NT2/D1 (cell line): ENCODE results near the gene UGGT2.
"Not testable (repeated sequence)": the region's sequence is repeated elsewhere in the genome, so short reads cannot be mapped to it uniquely, and the experiment has no call there.

Experiments used
- DNase-seq: peaks from one replicate; pipeline ENCODE4 v3.0.0-alpha.2; 2011; ENCODE audit warnings: low read depth, low spot score
- H3K27me3 ChIP-seq: 2 replicates; pipeline ENCODE4 v1.6.0; 2011; ENCODE audit warnings: mild to moderate bottlenecking; ENCODE audit not compliant: insufficient read length, insufficient read depth
- H3K36me3 ChIP-seq: 2 replicates; pipeline ENCODE4 v1.6.1; 2011; ENCODE audit warnings: mild to moderate bottlenecking, low read length, mixed read lengths; ENCODE audit not compliant: insufficient read depth, insufficient read length
- H3K4me1 ChIP-seq: 2 replicates; pipeline ENCODE4 v1.5.1; 2011; ENCODE audit not compliant: insufficient read depth, insufficient read length
- H3K4me3 ChIP-seq: 2 replicates; pipeline ENCODE4 v1.5.1; 2011; ENCODE audit warnings: low read depth; ENCODE audit not compliant: insufficient read length
- H3K9ac ChIP-seq: 2 replicates; pipeline ENCODE4 v1.6.0; 2011; ENCODE audit warnings: low read depth; ENCODE audit not compliant: insufficient read length
- H3K9me3 ChIP-seq: 2 replicates; pipeline ENCODE4 v1.5.1; 2011; ENCODE audit warnings: mild to moderate bottlenecking, low read length; ENCODE audit not compliant: insufficient read depth
- SUZ12 ChIP-seq: IDR thresholded peaks from 2 replicates; pipeline ENCODE4 v1.6.1; 2011; ENCODE audit not compliant: insufficient read length, insufficient read depth; ENCODE audit errors: extremely low read depth
- YY1 ChIP-seq: IDR thresholded peaks from 2 replicates; pipeline ENCODE4 v1.6.1; 2011; ENCODE audit not compliant: insufficient read length, insufficient read depth
- ZNF274 ChIP-seq: IDR thresholded peaks from 2 replicates; pipeline ENCODE4 v1.6.1; 2011; ENCODE audit warnings: mild to moderate bottlenecking, low read depth, low read length

Gene UGGT2

DNA sequence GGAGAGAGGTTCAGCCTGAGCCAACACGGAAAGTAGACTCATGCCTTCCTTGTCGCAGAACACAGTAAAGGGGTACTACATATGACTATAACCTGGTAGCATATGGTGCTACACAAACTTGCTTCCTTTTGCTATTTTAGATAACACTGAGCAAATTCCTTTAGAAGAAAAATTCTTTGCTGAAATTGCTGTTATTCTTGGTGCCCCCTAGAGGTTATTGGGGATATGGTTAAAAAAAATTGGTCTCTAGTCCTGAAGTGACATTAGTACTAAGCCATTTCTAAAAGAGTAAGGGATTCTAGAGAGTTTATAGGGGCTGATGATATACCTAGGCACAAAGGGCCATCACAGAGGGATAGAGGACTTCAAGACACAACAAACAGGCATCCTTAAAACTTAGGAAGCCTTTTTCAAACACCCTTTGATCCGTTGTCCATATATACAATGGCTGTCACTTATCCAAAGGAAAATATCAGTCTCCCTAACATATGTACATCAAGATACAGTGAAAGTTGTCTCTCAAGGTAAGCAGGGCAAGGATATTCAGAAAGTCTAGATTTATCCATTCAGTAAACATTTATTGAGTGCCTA is 22.8 kb upstream of the UGGT2 start:
- Histone ChIP-seq H3K36me3 (no peaks in the 10 kb centered on the region), H3K9me3 (no peaks in the 10 kb centered on the region), H3K4me1 (no peaks in the 10 kb centered on the region), H3K9ac (no peak overlapping the region), H3K27me3 (no peaks in the 10 kb centered on the region), H3K4me3 (no peak overlapping the region)
- no peak for TF ChIP-seq YY1
- TF ChIP-seq ZNF274: no peak
- TF ChIP-seq SUZ12: no peak
- no peak for DNase-seq

DNA sequence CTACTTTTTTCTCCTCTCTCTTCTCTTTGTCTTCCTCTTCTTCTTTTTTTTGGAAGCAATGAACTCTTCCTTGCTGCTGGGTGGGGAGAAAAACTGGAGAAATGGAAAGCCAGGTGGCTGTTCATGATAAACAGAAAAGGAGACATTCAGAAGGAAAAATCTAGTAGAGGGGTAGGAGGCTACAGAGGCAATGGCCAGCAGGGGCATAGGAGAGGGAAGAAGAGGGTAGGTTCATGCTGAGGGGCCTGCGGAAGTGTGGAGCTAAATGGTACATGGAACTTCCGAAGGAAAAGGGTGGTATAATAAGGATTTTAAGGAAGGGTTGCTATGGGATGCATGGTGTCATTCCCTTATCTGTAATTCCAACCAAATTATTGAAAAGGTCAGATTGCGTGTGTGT is 19.2 kb upstream of the UGGT2 start:
- H3K4me3 ChIP-seq: no peak overlapping the region
- TF ChIP-seq SUZ12 (no peak), ZNF274 (no peak), YY1 (no peak)
- no peak overlapping the region for H3K9ac ChIP-seq
- no peaks in the 10 kb centered on the region for H3K27me3 ChIP-seq
- no peak for DNase-seq
- no peaks in the 10 kb centered on the region for H3K36me3 ChIP-seq
- H3K4me1 ChIP-seq: no peaks in the 10 kb centered on the region
- H3K9me3 ChIP-seq: no peaks in the 10 kb centered on the region

DNA sequence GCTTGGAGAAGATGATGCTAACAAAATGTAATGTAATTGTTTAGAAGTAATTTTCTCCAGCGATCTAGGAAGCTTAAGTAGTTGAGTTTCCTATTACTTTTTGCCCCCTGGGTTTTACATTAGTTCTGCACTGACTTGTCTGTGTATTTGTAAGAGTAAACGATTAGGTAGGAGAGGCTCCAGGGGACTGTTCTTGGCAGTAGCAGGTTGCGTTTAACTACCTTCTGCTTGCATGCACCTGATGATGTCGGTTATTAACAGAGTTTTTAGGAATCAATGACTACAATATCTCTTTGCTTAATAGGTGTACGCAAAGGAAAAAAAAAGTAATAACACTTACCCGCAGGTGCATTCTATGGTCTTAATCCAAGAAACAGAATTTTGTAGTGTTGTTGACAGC is 18.3 kb upstream of the UGGT2 start:
- Histone ChIP-seq H3K9ac (no peak overlapping the region), H3K27me3 (no peaks in the 10 kb centered on the region), H3K4me1 (no peaks in the 10 kb centered on the region), H3K9me3 (no peaks in the 10 kb centered on the region), H3K4me3 (no peak overlapping the region), H3K36me3 (no peaks in the 10 kb centered on the region)
- no peak for TF ChIP-seq YY1
- TF ChIP-seq SUZ12: no peak
- TF ChIP-seq ZNF274: no peak
- no peak for DNase-seq

DNA sequence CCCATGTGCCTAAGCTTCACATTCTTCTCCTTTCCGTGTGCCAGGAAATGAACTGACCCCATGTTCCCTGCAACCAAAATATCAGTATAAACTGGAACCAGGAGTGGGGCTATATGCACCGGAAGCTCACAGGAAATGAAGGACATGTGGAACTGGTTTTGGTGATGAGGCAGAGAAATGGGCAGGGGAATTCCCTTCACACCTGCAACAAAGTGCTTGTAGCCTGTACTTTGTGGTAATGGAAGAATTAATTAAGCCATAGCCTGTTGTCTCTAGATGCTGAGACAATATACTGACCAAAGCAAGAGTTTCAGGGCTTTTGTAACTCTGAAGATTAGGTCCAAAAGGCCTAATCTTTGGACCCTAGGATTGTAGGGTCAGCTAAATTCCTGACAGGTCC is 15.5 kb upstream of the UGGT2 start:
- TF ChIP-seq YY1: no peak
- TF ChIP-seq ZNF274: no peak
- TF ChIP-seq SUZ12: no peak
- H3K4me3 ChIP-seq: no peak overlapping the region
- no peak overlapping the region for H3K9ac ChIP-seq
- H3K4me1 ChIP-seq: no peaks in the 10 kb centered on the region
- no peaks in the 10 kb centered on the region for H3K36me3 ChIP-seq
- DNase-seq: no peak
- H3K27me3 ChIP-seq: no peaks in the 10 kb centered on the region
- no peaks in the 10 kb centered on the region for H3K9me3 ChIP-seq

DNA sequence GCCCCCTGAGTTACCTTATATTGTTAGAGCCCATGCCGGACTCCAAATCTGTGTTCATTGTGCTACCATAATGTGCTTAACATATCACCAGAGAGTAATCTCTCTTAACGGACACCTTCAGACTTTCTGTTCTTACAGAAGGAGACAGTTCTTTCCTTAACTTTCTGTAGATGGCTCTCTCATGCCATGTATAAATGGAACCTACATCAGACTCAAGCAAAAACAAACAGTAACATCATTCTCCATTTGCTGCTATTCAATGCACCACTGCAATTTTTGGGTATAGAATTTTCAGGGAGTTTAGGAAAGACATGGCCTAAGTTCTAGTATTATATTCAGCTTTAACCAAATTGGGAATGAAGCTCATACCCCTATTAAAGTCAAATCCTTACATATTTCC is 12.6 kb upstream of the UGGT2 start:
- Histone ChIP-seq H3K36me3 (no peaks in the 10 kb centered on the region), H3K9me3 (no peaks in the 10 kb centered on the region), H3K4me3 (no peak overlapping the region), H3K9ac (no peak overlapping the region), H3K27me3 (no peaks in the 10 kb centered on the region), H3K4me1 (no peaks in the 10 kb centered on the region)
- TF ChIP-seq ZNF274 (no peak), SUZ12 (no peak), YY1 (no peak)
- no peak for DNase-seq

DNA sequence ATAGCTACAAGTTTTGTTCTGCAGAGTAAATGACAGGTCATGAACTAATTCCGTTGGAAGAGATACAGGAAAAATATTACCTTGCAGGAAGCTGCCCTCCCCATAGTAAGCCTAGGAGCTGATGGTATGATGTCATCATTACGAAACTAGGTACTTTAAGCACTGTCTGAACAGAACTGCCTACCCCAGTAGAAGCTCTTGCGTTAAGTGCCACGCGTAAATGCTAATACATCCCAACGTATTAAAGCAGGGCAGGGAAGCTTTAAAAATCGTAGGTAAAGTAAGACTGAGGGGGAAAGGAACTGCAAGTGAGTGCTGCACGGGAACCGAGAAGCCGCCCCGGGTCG is 572 bp downstream of the UGGT2 start:
- no peaks in the 10 kb centered on the region for H3K9me3 ChIP-seq
- H3K27me3 ChIP-seq: no peaks in the 10 kb centered on the region
- H3K36me3 ChIP-seq: no peaks in the 10 kb centered on the region
- no peaks in the 10 kb centered on the region for H3K4me1 ChIP-seq
- H3K9ac ChIP-seq: peak overlapping the region; percentile 95
- TF ChIP-seq SUZ12: no peak
- no peak for TF ChIP-seq ZNF274
- no peak for TF ChIP-seq YY1
- H3K4me3 ChIP-seq: peak overlapping the region; percentile 97
- DNase-seq: no peak

DNA sequence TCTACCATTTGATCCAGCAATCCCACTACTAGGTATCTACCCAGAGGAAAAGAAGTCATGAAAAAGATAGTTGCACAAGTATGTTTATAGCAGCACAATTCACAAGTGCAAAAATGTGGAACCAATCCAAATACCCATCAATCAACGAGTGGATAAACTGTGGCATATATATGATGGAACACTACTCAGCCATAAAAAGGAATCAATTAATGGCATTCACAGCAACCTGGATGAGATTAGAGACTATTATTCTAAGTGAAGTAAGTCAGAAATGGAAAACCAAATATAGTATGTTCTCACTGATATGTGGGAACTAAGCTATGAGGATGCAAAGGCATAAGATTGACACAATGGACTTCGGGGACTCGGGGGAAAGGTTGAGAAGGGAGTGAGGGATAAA is 1.3 kb downstream of the UGGT2 start:
- not testable (repeated sequence) for H3K4me3 ChIP-seq, H3K36me3 ChIP-seq, H3K27me3 ChIP-seq, H3K9me3 ChIP-seq, H3K9ac ChIP-seq, DNase-seq, H3K4me1 ChIP-seq

DNA sequence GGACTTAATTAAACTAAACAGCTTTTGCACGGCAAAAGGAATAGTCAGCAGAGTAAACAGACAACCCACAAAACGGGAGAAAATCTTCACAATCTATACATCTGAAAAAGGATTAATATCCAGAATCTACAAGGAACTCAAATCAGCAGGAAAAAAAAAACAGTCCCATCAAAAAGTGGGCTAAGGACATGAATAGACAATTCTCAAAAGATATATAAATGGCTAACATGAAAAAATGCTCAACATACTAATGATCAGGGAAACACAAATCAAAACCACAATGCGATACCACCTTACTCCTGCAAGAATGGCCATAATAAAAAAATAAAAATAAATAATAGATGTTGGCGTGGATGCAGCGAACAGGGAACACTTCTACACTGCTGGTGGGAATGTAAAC is 1.7 kb downstream of the UGGT2 start:
- H3K36me3 ChIP-seq, H3K4me1 ChIP-seq, H3K4me3 ChIP-seq, H3K27me3 ChIP-seq, H3K9me3 ChIP-seq, DNase-seq, H3K9ac ChIP-seq: not testable (repeated sequence)

DNA sequence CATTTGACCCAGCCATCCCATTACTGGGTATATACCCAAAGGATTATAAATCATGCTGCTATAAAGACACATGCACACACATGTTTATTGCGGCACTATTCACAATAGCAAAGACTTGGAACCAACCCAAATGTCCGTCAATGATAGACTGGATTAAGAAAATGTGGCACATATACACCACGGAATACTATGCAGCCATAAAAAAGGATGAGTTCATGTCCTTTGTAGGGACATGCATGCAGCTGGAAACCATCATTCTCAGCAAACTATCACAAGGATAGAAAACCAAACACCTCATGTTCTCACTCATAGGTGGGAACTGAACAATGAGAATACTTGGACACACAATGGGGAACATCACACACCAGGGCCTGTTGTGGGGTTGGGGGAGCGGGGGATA is 2.2 kb downstream of the UGGT2 start:
- H3K4me1 ChIP-seq, H3K9ac ChIP-seq, H3K27me3 ChIP-seq, H3K36me3 ChIP-seq, DNase-seq, H3K4me3 ChIP-seq: not testable (repeated sequence)
- H3K9me3 ChIP-seq: peaks cover 12% of the 10 kb centered on the region; the same call in 1 of the 2 replicates

DNA sequence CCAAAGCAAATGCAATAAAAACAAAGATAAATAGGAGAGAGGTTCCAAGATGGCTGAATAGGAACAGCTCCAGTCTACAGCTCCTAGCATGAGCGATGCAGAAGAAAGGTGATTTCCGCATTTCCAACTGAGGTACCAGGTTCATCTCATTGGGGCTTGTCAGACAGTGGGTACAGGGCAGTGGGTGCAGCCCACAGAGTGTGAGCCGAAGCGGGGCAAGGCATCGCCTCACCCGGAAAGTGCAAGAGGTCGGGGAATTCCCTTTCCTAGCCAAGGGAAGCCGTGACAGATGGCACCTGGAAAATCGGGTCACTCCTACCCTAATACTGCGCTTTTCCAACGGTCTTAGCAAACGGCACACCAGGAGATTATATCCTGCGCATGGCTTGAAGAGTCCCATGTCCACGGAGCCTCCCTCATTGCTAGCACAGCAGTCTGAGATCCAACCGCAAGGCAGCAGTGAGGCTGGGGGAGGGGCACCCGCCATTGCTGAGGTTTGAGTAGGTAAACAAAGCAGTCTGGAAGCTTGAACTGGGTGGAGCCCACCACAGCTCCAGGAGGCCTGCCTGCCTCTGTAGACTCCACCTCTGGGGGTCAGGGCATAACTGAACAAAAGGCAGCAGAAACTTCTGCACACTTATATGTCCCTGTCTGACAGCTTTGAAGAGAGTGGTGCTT is 6.6 kb downstream of the UGGT2 start:
- H3K4me3 ChIP-seq, H3K27me3 ChIP-seq, H3K9ac ChIP-seq, H3K4me1 ChIP-seq, DNase-seq, H3K36me3 ChIP-seq: not testable (repeated sequence)
- H3K9me3 ChIP-seq: peaks cover 12% of the 10 kb centered on the region; the same call in 1 of the 2 replicates
